Keratinocyte (primary cell): ENCODE measurements around the gene EXOC3L1. TPM values are rescaled to one million over a fixed set of nuclear protein-coding genes. Genes with fewer than 3 reads are reported as not detected.

Experiments used
- DNase-seq: peaks from one replicate; pipeline ENCODE4 v3.0.0-alpha.2; 2011; ENCODE audit warnings: low read depth, missing footprints, low spot score
- FAIRE-seq: peaks from 2 replicates; lab custom pipeline; 2011; peaks lifted over from hg19 to GRCh38; lab: Jason Lieb, UNC
- H2AFZ ChIP-seq: 2 replicates; pipeline ENCODE4 v1.6.0; 2012; ENCODE audit warnings: low read length, control low read depth, inconsistent platforms; ENCODE audit not compliant: control insufficient read depth
- H3K27ac ChIP-seq: 2 replicates; pipeline ENCODE4 v1.5.1; 2011; ENCODE audit warnings: low read length; ENCODE audit not compliant: control insufficient read depth, insufficient read depth
- H3K27me3 ChIP-seq: 3 replicates; pipeline ENCODE4 v1.6.0; 2011; ENCODE audit warnings: low read length; ENCODE audit not compliant: control insufficient read depth, insufficient read depth; ENCODE audit errors: extremely low read depth
- H3K36me3 ChIP-seq, 2 experiments: 2 replicates in 1 of 2; 3 replicates in 1 of 2; pipeline ENCODE4 v1.5.1; 2011; ENCODE audit warnings: low read length in 2 of 2, mild to moderate bottlenecking in 1 of 2; ENCODE audit not compliant: control insufficient read depth in 2 of 2, insufficient read depth in 2 of 2; ENCODE audit errors: extremely low read depth in 1 of 2
- H3K4me1 ChIP-seq: 3 replicates; pipeline ENCODE4 v1.5.1; 2011; ENCODE audit warnings: low read length; ENCODE audit not compliant: control insufficient read depth, insufficient read depth; ENCODE audit errors: extremely low read depth
- H3K4me2 ChIP-seq: 3 replicates; pipeline ENCODE4 v1.6.0; 2011; ENCODE audit warnings: low read depth, low read length; ENCODE audit not compliant: control insufficient read depth, insufficient read depth; ENCODE audit errors: extremely low read depth
- H3K4me3 ChIP-seq, 3 experiments: fragments of 200-600 bp in 1 of 3; sonication (generic) in 1 of 3; 2 replicates in 2 of 3; 3 replicates in 1 of 3; pipeline ENCODE4 v1.5.1; 2011 to 2016; ENCODE audit warnings: low read length in 3 of 3, mild to moderate bottlenecking in 3 of 3, control low read depth in 2 of 3, inconsistent platforms in 1 of 3, low read depth in 1 of 3, mixed read lengths in 1 of 3, mixed run types in 1 of 3, moderate library complexity in 1 of 3; ENCODE audit not compliant: control insufficient read depth in 2 of 3, insufficient read depth in 2 of 3; ENCODE audit errors: extremely low read depth in 1 of 3
- H3K79me2 ChIP-seq: 2 replicates; pipeline ENCODE4 v1.6.0; 2012; ENCODE audit warnings: low read length; ENCODE audit not compliant: control insufficient read depth, insufficient read depth
- H3K9ac ChIP-seq: 3 replicates; pipeline ENCODE4 v1.6.0; 2011; ENCODE audit warnings: low read length; ENCODE audit not compliant: control insufficient read depth, insufficient read depth; ENCODE audit errors: extremely low read depth
- H3K9me1 ChIP-seq: 3 replicates; pipeline ENCODE4 v1.6.0; 2011; ENCODE audit warnings: low read length; ENCODE audit not compliant: control insufficient read depth, insufficient read depth; ENCODE audit errors: extremely low read depth
- H3K9me3 ChIP-seq: 2 replicates; pipeline ENCODE4 v1.5.1; 2012; ENCODE audit warnings: low read depth, low read length; ENCODE audit not compliant: control insufficient read depth
- H4K20me1 ChIP-seq: 3 replicates; pipeline ENCODE4 v1.6.0; 2011; ENCODE audit warnings: low read length; ENCODE audit not compliant: control insufficient read depth, insufficient read depth; ENCODE audit errors: extremely low read depth
- CTCF ChIP-seq, 3 experiments: IDR thresholded peaks in 1 of 3; conservative IDR thresholded peaks in 1 of 3; optimal IDR thresholded peaks in 1 of 3; 2 replicates in 2 of 3; 3 replicates in 1 of 3; pipeline versions ENCODE3 to v1.5.1; 2011; ENCODE audit warnings: low read length in 3 of 3, mild to moderate bottlenecking in 3 of 3, moderate library complexity in 2 of 3, control low read depth in 1 of 3, inconsistent platforms in 1 of 3; ENCODE audit not compliant: insufficient read depth in 2 of 3; ENCODE audit errors: extremely low read depth in 1 of 3
- EZH2 ChIP-seq: IDR thresholded peaks from one replicate; pipeline ENCODE4 v1.6.1; 2012; ENCODE audit warnings: inconsistent platforms, mild to moderate bottlenecking, low read length, moderate library complexity
- dilution Hi-C: fragments of 300-500 bp; cut with MboI; formaldehyde crosslinking; loops from one replicate; pipeline ENCODE4 v1.7.0; 2020; ENCODE audit warnings: low sequenced_read_pairs; ENCODE audit not compliant: extremely low pct_ligation_motif_present
- polyA plus RNA-seq, 5 experiments: library from polyadenylated mRNA; depleted of rRNA in 3 of 5; stranded (reverse) in 3 of 5; stranded (forward) in 1 of 5; unstranded in 1 of 5; fragments of >200 nt; gene quantifications; 1 replicate in 1 of 5; 2 replicates in 3 of 5; 3 replicates in 1 of 5; pipeline versions ENCODE4 v1.2.1 to v1.2.3, GENCODE V29; 2011 to 2012; ENCODE audit warnings: missing spikeins in 2 of 5, low read depth in 1 of 5, low replicate concordance in 1 of 5

EXOC3L1 gene
- polyA plus RNA-seq, 1 donor (not counting 4 experiments of a cell fraction or from before 2014, with no cell fraction given) = not detected

GRCh38 chr16:67144943-67145342 lies 45.0 kb downstream of the EXOC3L1 start:
- peaks cover 12% of the 10 kb centered on the region for H3K4me1 ChIP-seq
- dilution Hi-C loops = no loop called here
- no peak overlapping the region for H3K4me2 ChIP-seq
- no peaks in the 10 kb centered on the region for H3K79me2 ChIP-seq
- no peak overlapping the region for H3K4me3 ChIP-seq
- DNase-seq (no peak), FAIRE-seq (no peak)
- TF ChIP-seq CTCF (optimal IDR thresholded peaks at IDR 0.05 in 1 of 3, IDR thresholded peaks at IDR 0.05 in 1 of 3, conservative IDR thresholded peaks at IDR 0.05 in 1 of 3; ENCODE audit: extremely low read depth in 1 of 3, insufficient read depth in 2 of 3, low read length in 3 of 3) (no peak), EZH2 (no peak)
- H3K9ac ChIP-seq = no peak overlapping the region
- H3K36me3 ChIP-seq = peaks cover 47 to 64% of the 10 kb centered on the region in 2 experiments
- no peaks in the 10 kb centered on the region for H4K20me1 ChIP-seq
- H3K9me3 ChIP-seq = no peaks in the 10 kb centered on the region
- no peaks in the 10 kb centered on the region for H3K9me1 ChIP-seq
- H3K27me3 ChIP-seq = no peaks in the 10 kb centered on the region
- H2AFZ ChIP-seq = no peak overlapping the region
- no peak overlapping the region for H3K27ac ChIP-seq

GRCh38 chr16:67142342-67142741 lies 47.6 kb downstream of the EXOC3L1 start:
- no peak overlapping the region for H3K27ac ChIP-seq
- no peak overlapping the region for H3K4me3 ChIP-seq
- H2AFZ ChIP-seq = no peak overlapping the region
- dilution Hi-C loops = no loop called here
- H3K9ac ChIP-seq = no peak overlapping the region
- H3K4me2 ChIP-seq = no peak overlapping the region
- peaks cover 4% of the 10 kb centered on the region for H3K4me1 ChIP-seq
- no peaks in the 10 kb centered on the region for H4K20me1 ChIP-seq
- DNase-seq = no peak
- TF ChIP-seq EZH2 = no peak
- TF ChIP-seq CTCF (optimal IDR thresholded peaks at IDR 0.05 in 1 of 3, IDR thresholded peaks at IDR 0.05 in 1 of 3, conservative IDR thresholded peaks at IDR 0.05 in 1 of 3; ENCODE audit: extremely low read depth in 1 of 3, insufficient read depth in 2 of 3, low read length in 3 of 3) = no peak
- no peaks in the 10 kb centered on the region for H3K9me3 ChIP-seq
- no peaks in the 10 kb centered on the region for H3K27me3 ChIP-seq
- H3K9me1 ChIP-seq = no peaks in the 10 kb centered on the region
- peaks cover 38 to 61% of the 10 kb centered on the region in 2 experiments for H3K36me3 ChIP-seq
- no peak for FAIRE-seq
- no peaks in the 10 kb centered on the region for H3K79me2 ChIP-seq
